Left lobe of liver (tissue), 2 donors: ENCODE results near the gene ITSN1. TPM values are rescaled to one million over a fixed set of nuclear protein-coding genes. Genes with fewer than 3 reads are reported as not detected.
"Not testable (repeated sequence)": the region's sequence is repeated elsewhere in the genome, so short reads cannot be mapped to it uniquely, and the experiment has no call there.

ENCODE experiments used
- ATAC-seq: fragments of 200-7000 bp; cut with Tn5 transposase; one replicate; pipeline ENCODE4 v1.9.1; 2020; ENCODE audit warnings: mild to moderate bottlenecking, moderate library complexity
- DNase-seq: peaks from one replicate; pipeline ENCODE4 v3.0.0-alpha.2; 2020; ENCODE audit warnings: low spot score
- total RNA-seq: library from RNA; stranded (reverse); gene quantifications from one replicate; pipeline ENCODE4 v1.2.1, GENCODE V29; 2021
- donor health status: DM: no; HTN: no; CAD: no; lungs with moderate emphysema.
- donor health status: DM: no; HTN: yes; CAD: no.

Gene ITSN1
- total RNA-seq, 1 donor from 2014 or later: 33.6 TPM

- ATAC-seq (no peak), DNase-seq (no peak)
These were observed 212.9 kb downstream of the ITSN1 start for GRCh38 chr21:33855190-33855589.

GRCh38 chr21:33856893-33857527 is 214.7 kb downstream of the ITSN1 start:
- DNase-seq (no peak), ATAC-seq (no peak)

DNA sequence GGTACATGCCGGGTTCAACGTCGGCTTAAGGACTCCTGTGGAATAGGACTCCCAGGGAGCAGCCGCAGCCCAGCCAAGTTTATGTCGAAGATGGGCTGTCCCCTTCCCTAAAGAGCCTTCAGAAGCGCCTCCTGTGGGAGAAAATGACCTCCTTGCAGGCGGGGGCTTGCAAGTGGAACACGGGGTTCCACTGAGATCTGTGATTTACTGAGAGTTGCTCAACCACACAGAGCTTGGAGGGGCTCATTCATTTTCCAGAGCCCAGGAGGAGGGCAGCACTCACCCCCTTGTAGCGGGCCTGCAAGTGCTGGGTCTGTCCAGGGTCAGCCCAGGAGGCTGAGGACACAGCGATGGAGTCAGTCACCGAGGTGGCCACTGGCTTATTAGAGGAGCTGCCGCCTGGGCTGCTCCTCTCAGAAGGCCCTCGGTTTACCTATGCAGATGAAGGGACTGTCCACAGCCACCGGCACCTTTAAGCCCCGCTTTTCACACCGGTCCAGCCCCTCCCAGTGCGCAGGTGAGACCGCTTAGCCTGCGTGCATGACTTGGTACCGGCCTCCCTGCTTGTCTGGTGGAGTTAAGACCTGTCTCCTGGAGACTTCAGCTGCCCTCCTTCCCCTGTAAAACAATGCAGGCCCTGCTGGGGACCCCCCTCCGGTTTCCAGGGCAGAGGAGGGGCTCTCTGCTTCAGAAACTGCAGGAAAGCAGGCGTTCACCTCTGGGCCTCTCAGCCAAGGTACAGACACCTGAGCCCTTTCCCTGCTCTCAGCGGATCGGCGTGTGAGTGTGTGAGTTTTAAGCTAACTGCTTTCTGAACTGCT is 215.8 kb downstream of the ITSN1 start:
- DNase-seq (no peak), ATAC-seq (no peak)

GRCh38 chr21:33858667-33859372 is 216.5 kb downstream of the ITSN1 start:
- no peak for ATAC-seq
- no peak for DNase-seq

GRCh38 chr21:33859373-33860102 is 217.2 kb downstream of the ITSN1 start:
- DNase-seq (no peak), ATAC-seq (no peak)

GRCh38 chr21:33860332-33860879 is 218.1 kb downstream of the ITSN1 start:
- ATAC-seq (no peak), DNase-seq (no peak)

DNA sequence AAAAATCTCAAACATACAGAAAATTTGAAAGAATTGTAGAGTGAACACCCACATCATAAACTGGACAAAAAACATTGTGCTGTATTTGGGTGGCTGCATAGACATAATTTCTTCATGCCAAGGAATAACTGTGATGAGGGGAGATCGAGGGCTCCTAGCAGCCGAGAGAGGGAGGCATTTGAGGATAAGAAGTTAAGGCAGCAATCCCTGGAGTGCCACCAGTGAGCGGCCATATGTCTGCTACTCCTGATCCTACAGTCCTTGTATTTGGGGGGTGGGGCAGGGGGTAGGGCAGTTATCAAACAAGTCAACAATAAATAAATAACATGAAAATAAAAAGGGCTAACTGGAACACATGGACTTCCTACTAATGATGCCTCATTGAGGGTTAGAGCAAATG is 218.8 kb downstream of the ITSN1 start:
- ATAC-seq (no peak), DNase-seq (no peak)

- ATAC-seq, DNase-seq: not testable (repeated sequence)
These were observed 220.9 kb downstream of the ITSN1 start for GRCh38 chr21:33863191-33863590.

DNA sequence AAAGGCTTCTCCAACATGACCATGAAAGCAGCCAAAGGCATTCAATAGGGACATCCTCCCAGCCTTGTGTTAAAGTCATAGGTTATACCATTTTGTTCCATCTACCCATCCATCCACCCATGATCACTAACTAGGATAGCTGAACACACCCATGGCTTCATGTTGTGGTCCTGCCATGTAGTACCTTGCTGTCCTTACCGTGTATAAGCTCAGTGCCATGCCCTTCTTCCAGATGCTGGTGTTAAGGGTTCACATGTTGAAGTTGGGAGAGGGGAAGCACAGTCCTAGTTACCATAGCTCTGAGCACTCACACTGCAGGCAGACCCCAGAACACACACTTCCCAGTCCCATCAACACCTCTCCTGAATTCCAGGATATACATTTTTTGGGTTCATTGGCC is 221.8 kb downstream of the ITSN1 start:
- ATAC-seq: no peak
- DNase-seq: no peak

GRCh38 chr21:33865176-33865575 is 222.9 kb downstream of the ITSN1 start:
- DNase-seq (no peak), ATAC-seq (no peak)

DNA sequence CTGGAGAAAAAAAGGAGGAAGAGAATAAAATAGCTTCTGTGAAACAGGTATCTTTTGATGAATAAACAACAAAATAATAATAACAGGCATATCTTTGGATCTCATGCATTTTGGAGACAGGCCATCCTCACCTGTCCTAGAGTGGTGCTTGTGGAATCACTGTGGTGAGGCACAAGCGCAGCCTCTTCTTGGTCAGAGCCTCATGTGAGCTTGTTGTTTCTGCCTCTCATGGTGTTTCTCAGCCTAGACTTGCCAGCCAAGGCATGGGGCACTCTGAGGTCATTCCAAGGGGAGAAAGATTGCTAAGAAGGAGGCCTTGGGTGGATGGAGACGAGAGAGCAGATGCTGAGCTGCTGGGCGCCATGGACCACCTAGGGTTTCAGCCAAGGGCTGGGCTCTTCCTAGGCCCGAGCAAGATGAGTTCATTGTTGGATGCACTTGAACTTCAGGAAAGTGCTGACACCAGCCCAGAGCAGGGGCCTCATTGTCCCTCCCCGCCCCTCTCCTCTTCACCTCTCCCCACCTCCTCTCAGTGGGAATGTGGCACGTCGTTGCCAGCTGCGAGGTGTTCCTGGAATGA is 223.8 kb downstream of the ITSN1 start:
- DNase-seq (no peak), ATAC-seq (no peak)

- DNase-seq: no peak
- no peak for ATAC-seq
These were observed 224.5 kb downstream of the ITSN1 start for GRCh38 chr21:33866826-33867225.

DNA sequence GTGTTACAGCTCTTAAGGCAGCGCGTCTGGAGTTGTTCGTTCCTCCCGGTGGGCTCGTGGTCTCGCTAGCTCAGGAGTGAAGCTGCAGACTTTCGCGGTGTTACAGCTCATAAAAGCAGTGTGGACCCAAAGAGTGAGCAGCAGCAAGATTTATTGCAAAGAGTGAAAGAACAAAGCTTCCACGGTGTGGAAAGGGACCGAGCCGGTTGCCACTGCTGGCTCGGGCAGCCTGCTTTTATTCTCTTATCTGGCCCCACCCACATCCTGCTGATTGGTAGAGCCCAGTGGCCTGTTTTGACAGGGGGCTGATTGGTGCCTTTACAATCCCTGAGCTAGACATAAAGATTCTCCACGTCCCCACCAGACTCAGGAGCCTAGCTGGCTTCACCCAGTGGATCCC is 225.6 kb downstream of the ITSN1 start:
- DNase-seq: not testable (repeated sequence)

DNA sequence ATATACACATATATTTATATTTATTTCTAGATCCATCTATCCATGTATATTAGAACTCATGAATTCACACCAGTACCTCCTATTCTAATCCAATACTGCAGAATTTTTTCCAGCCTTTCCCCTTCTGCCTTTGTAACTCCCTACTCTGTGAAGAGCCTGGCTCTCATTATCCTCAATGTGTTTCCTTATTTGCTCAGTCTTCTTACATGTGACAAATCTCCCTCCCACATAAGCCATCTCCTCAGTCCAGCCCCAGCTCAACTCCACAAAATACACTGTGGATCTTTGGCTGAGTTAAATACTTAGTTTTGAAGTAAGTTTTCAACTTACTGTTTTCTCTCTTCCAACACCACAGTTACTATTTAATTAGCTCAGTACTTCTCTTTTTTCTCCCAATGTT is 227.6 kb downstream of the ITSN1 start:
- DNase-seq (no peak), ATAC-seq (no peak)

More for the DNA sequence above, 225.6 kb downstream of the ITSN1 start:
- not testable (repeated sequence) for ATAC-seq

- DNase-seq (no peak), ATAC-seq (no peak)
These were observed 228.5 kb downstream of the ITSN1 start for GRCh38 chr21:33870768-33871167.

GRCh38 chr21:33871171-33871570 is 228.9 kb downstream of the ITSN1 start:
- DNase-seq (no peak), ATAC-seq (no peak)

GRCh38 chr21:33872881-33873515 is 230.7 kb downstream of the ITSN1 start:
- ATAC-seq: no peak
- DNase-seq: no peak

- no peak for DNase-seq
- no peak for ATAC-seq
These were observed 231.9 kb downstream of the ITSN1 start for GRCh38 chr21:33874161-33874560.

- DNase-seq: no peak
- ATAC-seq: no peak
These were observed 232.9 kb downstream of the ITSN1 start for GRCh38 chr21:33875026-33875695.
